WTC11 (cell line): ENCODE results near the gene TMEM215. TPM values are rescaled to one million over a fixed set of nuclear protein-coding genes. Genes with fewer than 3 reads are reported as not detected.
A peak's percentile ranks its signal among the peaks of the same experiment; 100 is the strongest.
"Not testable (repeated sequence)": the region's sequence is repeated elsewhere in the genome, so short reads cannot be mapped to it uniquely, and the experiment has no call there.

Experiments
- ATAC-seq: fragments of 200-7000 bp; cut with Tn5 transposase; 2 replicates; pipeline ENCODE4 v1.10.0; 2021; ENCODE audit warnings: mild to moderate bottlenecking, moderate library complexity
- CTCF ChIA-PET: fragments of 300-600 bp; sonication (Branson Sonifier 250); formaldehyde crosslinking; loops from one replicate; lab custom pipeline; 2021; ENCODE audit warnings: antibody characterized with exemption; lab: Charles Lee
- POLR2A ChIA-PET: fragments of 350-600 bp; sonication (Branson Sonifier 250); formaldehyde crosslinking; loops from one replicate; lab custom pipeline; 2021; ENCODE audit warnings: antibody characterized with exemption; lab: Charles Lee
- DNase-seq: peaks from one replicate; pipeline ENCODE4 v3.0.0; 2021; ENCODE audit warnings: low spot score
- H3K27ac Mint-ChIP-seq: 2 replicates; pipeline ENCODE4 v1.8.0; 2021; ENCODE audit warnings: mixed read lengths
- H3K27me3 Mint-ChIP-seq: 2 replicates; pipeline ENCODE4 v1.8.0; 2021; ENCODE audit warnings: low read depth, mild to moderate bottlenecking, moderate library complexity, mixed read lengths
- H3K36me3 Mint-ChIP-seq: 2 replicates; pipeline ENCODE4 v1.8.0; 2021; ENCODE audit warnings: mixed read lengths
- H3K4me1 Mint-ChIP-seq: 2 replicates; pipeline ENCODE4 v1.8.0; 2022; ENCODE audit warnings: mixed read lengths
- H3K4me3 Mint-ChIP-seq: 2 replicates; pipeline ENCODE4 v1.8.0; 2021; ENCODE audit warnings: mild to moderate bottlenecking, moderate library complexity, mixed read lengths
- H3K9me3 Mint-ChIP-seq: 2 replicates; pipeline ENCODE4 v1.8.0; 2021; ENCODE audit warnings: mixed read lengths
- ATF1 ChIP-seq: sonication (generic); formaldehyde crosslinking; IDR thresholded peaks from 2 replicates; pipeline ENCODE4 v1.8.1; 2023; ENCODE audit warnings: mild to moderate bottlenecking, moderate library complexity, missing genetic modification reagents
- E2F1 ChIP-seq: sonication (generic); formaldehyde crosslinking; IDR thresholded peaks from 2 replicates; pipeline ENCODE4 v1.8.0; 2022; ENCODE audit warnings: mild to moderate bottlenecking, missing genetic modification reagents
- FOXP4 ChIP-seq: sonication (generic); formaldehyde crosslinking; IDR thresholded peaks from 2 replicates; pipeline ENCODE4 v1.8.0; 2022; ENCODE audit warnings: mild to moderate bottlenecking, missing genetic modification reagents
- HMGA2 ChIP-seq: fragments of 250-450 bp; sonication (Bioruptor Pico); IDR thresholded peaks from 2 replicates; pipeline ENCODE4 v1.4.0; 2021; ENCODE audit warnings: mild to moderate bottlenecking, moderate library complexity
- JUN ChIP-seq: sonication (generic); formaldehyde crosslinking; IDR thresholded peaks from 2 replicates; pipeline ENCODE4 v1.8.0; 2023; ENCODE audit warnings: mild to moderate bottlenecking, missing genetic modification reagents
- MAX ChIP-seq: sonication (generic); formaldehyde crosslinking; IDR thresholded peaks from 2 replicates; pipeline ENCODE4 v1.8.0; 2022; ENCODE audit warnings: mild to moderate bottlenecking, missing genetic modification reagents
- MXD4 ChIP-seq: fragments of 250-450 bp; sonication (Bioruptor Pico); IDR thresholded peaks from 2 replicates; pipeline ENCODE4 v1.8.0; 2021; ENCODE audit warnings: mild to moderate bottlenecking, moderate library complexity, borderline replicate concordance
- NR2C2 ChIP-seq: sonication (generic); formaldehyde crosslinking; IDR thresholded peaks from 2 replicates; pipeline ENCODE4 v1.8.0; 2022; ENCODE audit warnings: mild to moderate bottlenecking, missing genetic modification reagents
- PRDM15 ChIP-seq: sonication (generic); formaldehyde crosslinking; IDR thresholded peaks from 2 replicates; pipeline ENCODE4 v1.8.0; 2022; ENCODE audit warnings: missing genetic modification reagents
- PRRX2 ChIP-seq: fragments of 250-450 bp; sonication (Bioruptor Pico); IDR thresholded peaks from 2 replicates; pipeline ENCODE4 v1.8.0; 2021; ENCODE audit warnings: mild to moderate bottlenecking
- SMAD4 ChIP-seq: sonication (generic); formaldehyde crosslinking; IDR thresholded peaks from 2 replicates; pipeline ENCODE4 v1.8.0; 2022; ENCODE audit warnings: mild to moderate bottlenecking, missing genetic modification reagents
- TEAD1 ChIP-seq: sonication (generic); formaldehyde crosslinking; IDR thresholded peaks from 2 replicates; pipeline ENCODE4 v1.8.0; 2022; ENCODE audit warnings: mild to moderate bottlenecking, missing genetic modification reagents
- TEAD4 ChIP-seq: sonication (generic); formaldehyde crosslinking; IDR thresholded peaks from 2 replicates; pipeline ENCODE4 v1.8.0; 2022; ENCODE audit warnings: mild to moderate bottlenecking, missing genetic modification reagents
- ZMAT4 ChIP-seq: fragments of 250-450 bp; sonication (Bioruptor Pico); IDR thresholded peaks from 2 replicates; pipeline ENCODE4 v1.9.0; 2021; ENCODE audit warnings: mild to moderate bottlenecking
- ZNF138 ChIP-seq: sonication (generic); formaldehyde crosslinking; conservative IDR thresholded peaks from 2 replicates; pipeline ENCODE4 v1.8.1; 2022; ENCODE audit warnings: mild to moderate bottlenecking, moderate library complexity, missing genetic modification reagents
- ZNF263 ChIP-seq: sonication (generic); formaldehyde crosslinking; IDR thresholded peaks from 2 replicates; pipeline ENCODE4 v1.8.1; 2022; ENCODE audit warnings: low read depth, mild to moderate bottlenecking, moderate library complexity, missing genetic modification reagents
- ZNF423 ChIP-seq: fragments of 250-450 bp; sonication (Bioruptor Pico); IDR thresholded peaks from 2 replicates; pipeline ENCODE4 v2.1.2; 2022; ENCODE audit warnings: mild to moderate bottlenecking, moderate library complexity
- total RNA-seq: library from RNA; stranded (reverse); gene quantifications from 3 replicates; pipeline ENCODE4 v1.2.3, GENCODE V29; 2021

The TMEM215 gene
- total RNA-seq, 1 experiment from 2014 or later: 0.31 TPM

- TF ChIP-seq PRDM15 (CRISPR knock-in tag): no peak
- no peak for TF ChIP-seq ZNF263 (CRISPR knock-in tag)
- no peak for TF ChIP-seq NR2C2 (CRISPR knock-in tag)
- TF ChIP-seq ATF1 (CRISPR knock-in tag): 0 out of 2 replicates have a peak, but pooled peaks have one; percentile 30
- 0 out of 2 replicates have a peak, but pooled peaks have one; percentile 11 for TF ChIP-seq ZNF423
- no peak for TF ChIP-seq TEAD1 (CRISPR knock-in tag)
- H3K4me3 Mint-ChIP-seq: peak overlapping the region; percentile 74
- CTCF ChIA-PET: interaction anchor here (0.7 to 2.4 kb wide), 9 partner anchors 32 to 404 kb away, joined by 3 to 12 read pairs (median 5); no protein-coding TSS in a partner anchor
- H3K27me3 Mint-ChIP-seq: peaks cover 92% of the 10 kb centered on the region
- POLR2A ChIA-PET: no interaction called here
- no peaks in the 10 kb centered on the region for H3K9me3 Mint-ChIP-seq
- no peak overlapping the region for H3K27ac Mint-ChIP-seq
- peak; percentile 54 for DNase-seq
- peaks cover 6% of the 10 kb centered on the region for H3K4me1 Mint-ChIP-seq
- peak; percentile 65 for ATAC-seq
- H3K36me3 Mint-ChIP-seq: no peaks in the 10 kb centered on the region
These were observed 718 bp upstream of the TMEM215 start for GRCh38 chr9:32782476-32783167.

GRCh38 chr9:32787816-32788215, 4.5 kb downstream of the TMEM215 start:
- Mint-ChIP-seq H3K36me3 (no peaks in the 10 kb centered on the region), H3K4me3 (no peak overlapping the region), H3K27me3 (peaks cover 56% of the 10 kb centered on the region), H3K27ac (no peak overlapping the region)
- POLR2A ChIA-PET: no interaction called here
- no peak for ATAC-seq
- CTCF ChIA-PET: no interaction called here
- no peak for TF ChIP-seq SMAD4 (CRISPR knock-in tag)
- TF ChIP-seq PRRX2 (CRISPR knock-in tag): no peak
- TF ChIP-seq NR2C2 (CRISPR knock-in tag): no peak
- TF ChIP-seq ZNF138 (CRISPR knock-in tag): no peak
- TF ChIP-seq ZMAT4 (CRISPR knock-in tag): no peak
- no peak for TF ChIP-seq E2F1 (CRISPR knock-in tag)
- TF ChIP-seq MXD4: no peak
- TF ChIP-seq HMGA2 (CRISPR knock-in tag): no peak
- TF ChIP-seq, all 79 proteins: peak for 0
- DNase-seq: no peak
- H3K4me1 Mint-ChIP-seq: peaks cover 6% of the 10 kb centered on the region
- peaks cover 2% of the 10 kb centered on the region for H3K9me3 Mint-ChIP-seq

GRCh38 chr9:32796015-32796414, 12.7 kb downstream of the TMEM215 start:
- ATAC-seq, POLR2A ChIA-PET, CTCF ChIA-PET, DNase-seq, H3K27ac Mint-ChIP-seq, H3K4me3 Mint-ChIP-seq, H3K4me1 Mint-ChIP-seq: not testable (repeated sequence)
- H3K9me3 Mint-ChIP-seq: peaks cover 59% of the 10 kb centered on the region
- H3K27me3 Mint-ChIP-seq: peaks cover 16% of the 10 kb centered on the region
- H3K36me3 Mint-ChIP-seq: peaks cover 24% of the 10 kb centered on the region

GRCh38 chr9:32801530-32801929, 18.2 kb downstream of the TMEM215 start:
- CTCF ChIA-PET: interaction anchor here (0.9 to 1.7 kb wide), 2 partner anchors 166 to 167 kb away, joined by 3 to 5 read pairs; no protein-coding TSS in a partner anchor
- peaks cover 12% of the 10 kb centered on the region for H3K27me3 Mint-ChIP-seq
- DNase-seq: no peak
- POLR2A ChIA-PET: no interaction called here
- no peak overlapping the region for H3K4me3 Mint-ChIP-seq
- no peaks in the 10 kb centered on the region for H3K4me1 Mint-ChIP-seq
- peaks cover 7% of the 10 kb centered on the region for H3K36me3 Mint-ChIP-seq
- H3K9me3 Mint-ChIP-seq: peaks cover 31% of the 10 kb centered on the region
- no peak for ATAC-seq
- no peak overlapping the region for H3K27ac Mint-ChIP-seq
- TF ChIP-seq TEAD4 (CRISPR knock-in tag) (no peak), FOXP4 (CRISPR knock-in tag) (no peak), MAX (CRISPR knock-in tag) (no peak), JUN (CRISPR knock-in tag) (no peak)
